ENCODE data around the gene RAPGEF2. TPM values are rescaled to one million over a fixed set of nuclear protein-coding genes. Genes with fewer than 3 reads are reported as not detected.

The RAPGEF2 gene
- total and polyA plus RNA-seq, 2 of the 8 experiments (the other 6 are each of a cell fraction or from before 2014, with no cell fraction given) = 24.4 to 48.6 TPM

DNA sequence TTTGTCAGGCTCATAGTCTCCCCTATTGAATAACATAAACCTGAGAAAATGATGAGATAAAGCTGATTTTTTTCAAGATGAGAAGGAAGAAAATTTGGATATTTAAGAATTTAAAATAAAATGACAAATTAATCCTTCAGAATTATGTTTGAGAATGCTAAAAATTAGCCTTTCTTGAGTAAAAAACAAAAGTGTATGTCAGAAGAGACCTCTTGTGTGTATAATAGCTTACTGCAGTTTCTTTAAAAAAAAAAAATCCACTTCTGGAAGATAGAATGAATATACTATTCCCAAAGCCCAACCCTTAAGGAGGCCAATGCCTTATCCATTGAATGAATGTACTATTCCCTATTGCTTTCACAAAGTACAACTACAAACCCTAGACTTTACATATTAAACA, 281.8 kb downstream of the RAPGEF2 start:
- H3K27me3 ChIP-seq (replicated peaks in 1 of 4; ENCODE audit: control insufficient read depth in 3 of 4, extremely low read depth in 1 of 4, insufficient read depth in 3 of 4, low read length in 3 of 4) = peaks cover 6 to 30% (median 23%) of the 10 kb centered on the region in 4 experiments; a peak in 6 of 7 replicates
- H3K56ac ChIP-seq (replicated peaks; ENCODE audit: insufficient read length, low read depth, low read length) = no peak overlapping the region
- no peak overlapping the region for H2AK5ac ChIP-seq (ENCODE audit: low read depth, low read length)
- H3K27ac ChIP-seq (ENCODE audit: low read depth, low read length) = no peak overlapping the region
- no peak overlapping the region for H2BK15ac ChIP-seq (ENCODE audit: low read length)
- H3K23me2 ChIP-seq (ENCODE audit: low read depth, low read length) = peaks cover 1% of the 10 kb centered on the region
- H3K18ac ChIP-seq (ENCODE audit: extremely low read depth, low read length) = no peak overlapping the region
- no peaks in the 10 kb centered on the region for H3K79me2 ChIP-seq (ENCODE audit: control insufficient read depth in 1 of 2, insufficient read depth in 2 of 2, low read length in 2 of 2)
- H4K5ac ChIP-seq (ENCODE audit: insufficient read length, low read depth, low read length) = no peak overlapping the region
- H3K4me2 ChIP-seq (ENCODE audit: insufficient read depth in 1 of 2, low read depth in 2 of 2, low read length in 2 of 2) = no peak overlapping the region
- peaks cover 2 to 4% of the 10 kb centered on the region in 2 experiments; a peak in 2 of 4 replicates for H3K9me3 ChIP-seq (ENCODE audit: insufficient read depth in 2 of 2, low read depth in 1 of 2, low read length in 1 of 2)
- H3K14ac ChIP-seq (ENCODE audit: insufficient read length) = no peak overlapping the region
- no peak overlapping the region for H3K4ac ChIP-seq (replicated peaks; ENCODE audit: insufficient read length, low read depth, low read length)
- no peak overlapping the region for H2BK20ac ChIP-seq (ENCODE audit: low read length)
- DNase-seq (ENCODE audit: low read depth in 1 of 2, low spot score in 2 of 2) (no peak), FAIRE-seq (no peak)
- H2AFZ ChIP-seq (ENCODE audit: low read length) = no peak overlapping the region
- POLR2A ChIA-PET (ENCODE audit: partially characterized antibody) = no interaction called here
- H2BK120ac ChIP-seq (replicated peaks; ENCODE audit: low read depth, low read length) = no peak overlapping the region
- no peak overlapping the region for H4K91ac ChIP-seq (replicated peaks; ENCODE audit: insufficient read length, low read length)
- H3K4me3 ChIP-seq (ENCODE audit: extremely low read depth in 1 of 4, insufficient read depth in 2 of 4, low read depth in 3 of 4, low read length in 4 of 4) = no peak overlapping the region
- CTCF ChIA-PET (ENCODE audit: partially characterized antibody) = interaction anchor here (0.9 to 1.2 kb wide), 8 partner anchors 8 to 659 kb away, joined by 3 to 5 read pairs (median 4); no protein-coding TSS in a partner anchor
- no peak overlapping the region for H2BK12ac ChIP-seq (ENCODE audit: low read depth, low read length)
- no peaks in the 10 kb centered on the region for H3K79me1 ChIP-seq (ENCODE audit: low read depth, low read length)
- H3K9ac ChIP-seq (replicated peaks in 1 of 4; ENCODE audit: extremely low read depth in 1 of 4, low read depth in 3 of 4, low read length in 3 of 4) = no peak overlapping the region
- H3K23ac ChIP-seq (ENCODE audit: insufficient read length) = peak overlapping the region; percentile 15
- no peak overlapping the region for H2BK5ac ChIP-seq (ENCODE audit: low read depth, low read length)
- no peaks in the 10 kb centered on the region for H4K20me1 ChIP-seq (replicated peaks in 1 of 2; ENCODE audit: control insufficient read depth in 1 of 2, insufficient read depth in 2 of 2, low read length in 2 of 2)
- TF ChIP-seq SRF (IDR thresholded peaks at IDR 0.05; ENCODE audit: low read depth, low read length) (no peak), SP1 (IDR thresholded peaks at IDR 0.05; ENCODE audit: low read depth, low read length) (no peak)
- H3K36me3 ChIP-seq (ENCODE audit: control insufficient read depth in 2 of 4, insufficient read depth in 4 of 4, low read length in 3 of 4) = no peaks in the 10 kb centered on the region
- peaks cover 0 to 12% (median 8%) of the 10 kb centered on the region in 4 experiments; a peak in 4 of 7 replicates for H3K4me1 ChIP-seq (replicated peaks in 1 of 4; ENCODE audit: control insufficient read depth in 3 of 4, insufficient read depth in 4 of 4, low read length in 3 of 4)
- no peak overlapping the region for H4K8ac ChIP-seq (ENCODE audit: extremely low read depth, insufficient read depth, low read length)

Data from H1 (cell line).